Psoas muscle (tissue), 8 donors: ENCODE measurements around the gene CSAD. TPM values are rescaled to one million over a fixed set of nuclear protein-coding genes. Genes with fewer than 3 reads are reported as not detected.
A peak's percentile ranks its signal among the peaks of the same experiment; 100 is the strongest.

Experiments used
- ATAC-seq, 4 donors: fragments of 200-7000 bp; cut with Tn5 transposase; one replicate each; pipeline ENCODE4 v1.9.1; 2020; ENCODE audit warnings: moderate library complexity in 3 of 4, mild to moderate bottlenecking in 2 of 4
- DNase-seq, 2 donors: peaks; one replicate each; pipeline ENCODE4 v3.0.0-alpha.2; 2020
- H3K27ac ChIP-seq: fragments of 200-600 bp; one replicate; pipeline ENCODE4 v1.8.0; 2022
- H3K27me3 ChIP-seq, 3 donors: fragments of 200-600 bp in 1 of 3; one replicate each; pipeline versions ENCODE4 v1.6.1 to v1.8.0; 2013 to 2022; ENCODE audit warnings: low read length in 2 of 3, mild to moderate bottlenecking in 2 of 3, moderate library complexity in 1 of 3; ENCODE audit not compliant: insufficient read depth in 3 of 3
- H3K36me3 ChIP-seq, 2 donors: fragments of 200-600 bp in 1 of 2; one replicate each; pipeline versions ENCODE4 v1.6.1 to v1.8.0; 2013 to 2022; ENCODE audit warnings: low read depth in 1 of 2, mild to moderate bottlenecking in 1 of 2, moderate library complexity in 1 of 2; ENCODE audit not compliant: insufficient read depth in 1 of 2
- H3K4me1 ChIP-seq: fragments of 200-600 bp; one replicate; pipeline ENCODE4 v1.8.0; 2022
- H3K4me3 ChIP-seq: fragments of 200-600 bp; one replicate; pipeline ENCODE4 v1.8.0; 2022; ENCODE audit warnings: mild to moderate bottlenecking
- H3K9me3 ChIP-seq: fragments of 200-600 bp; one replicate; pipeline ENCODE4 v1.8.0; 2022
- CTCF ChIP-seq: fragments of 200-600 bp; IDR thresholded peaks from one replicate; pipeline ENCODE4 v1.8.0; 2022; ENCODE audit warnings: antibody characterized with exemption
- WGBS, 3 donors: extraction: QIAGEN DNeasy Blood & Tissue Kit; methylation state at CpG; one replicate each; pipeline versions ENCODE4 v1.1.6 to v1.1.7; 2013; 5-methylcytosine and 5-hydroxymethylcytosine counted together
- intact Hi-C, 2 donors: fragments of 100-400 bp; cut with DNase I; formaldehyde crosslinking; loops; one replicate each; pipeline versions ENCODE4 v1.11.0 to v1.14.2; 2022
- polyA plus RNA-seq, 3 donors: library from polyadenylated mRNA; stranded (reverse); fragments of 200-250 nt; gene quantifications; one replicate each; pipeline ENCODE4 v1.2.3, GENCODE V29; 2013
- total RNA-seq, 4 donors: library from RNA; stranded (reverse); fragmentation: NEBNext Ultra II Directional in 2 of 4; extraction: Animal tissue kit (Norgen Biotek cat#: 25700) in 2 of 4; gene quantifications; one replicate each; pipeline versions ENCODE4 v1.2.1 to v1.2.4, GENCODE V29; 2021 to 2023
- donor health status: healthy with polysubstance abuse.
- donor health status: DM: no; HTN: no; CAD: no; lungs with moderate emphysema.
- donor health status: Bipolar disorder and iron deficiency.
- donor health status: healthy.
- donor health status: DM: yes; HTN: yes; CAD: no.
- donor health status: DM: no; HTN: no; CAD: no.
- donor health status: DM: no; HTN: no; CAD: no.
- donor health status: DM: yes; HTN: yes; CAD: no.

The CSAD gene
- total and polyA plus RNA-seq, 7 donors = 3.9 to 7.8 (median 6.3) TPM

GRCh38 chr12:53227341-53227740 lies 46.6 kb upstream of the CSAD start:
- intact Hi-C loops = no loop called here
- WGBS, 3 donors = 92 to 95% (median 95%) methylated on average over 11 of the region's 11 CpGs
- no peak for TF ChIP-seq CTCF
- Histone ChIP-seq H3K4me3 (no peak overlapping the region), H3K9me3 (no peaks in the 10 kb centered on the region), H3K36me3 (no peaks in the 10 kb centered on the region), H3K4me1 (peaks cover 16% of the 10 kb centered on the region), H3K27me3 (peaks cover 0 to 11% (median 2%) of the 10 kb centered on the region in 3 donors), H3K27ac (no peak overlapping the region)
- DNase-seq (peak in 1 of 2 donors; percentile 23), ATAC-seq (no peak)

GRCh38 chr12:53226815-53227214 lies 46.1 kb upstream of the CSAD start:
- Histone ChIP-seq H3K27me3 (peaks cover 0 to 9% (median 1%) of the 10 kb centered on the region in 3 donors), H3K4me3 (no peak overlapping the region), H3K9me3 (no peaks in the 10 kb centered on the region), H3K36me3 (no peaks in the 10 kb centered on the region), H3K27ac (no peak overlapping the region), H3K4me1 (peaks cover 19% of the 10 kb centered on the region)
- no peak for TF ChIP-seq CTCF
- no peak for ATAC-seq
- 93 to 96% (median 95%) methylated on average over 4 of the region's 4 CpGs for WGBS, 3 donors
- intact Hi-C loops = no loop called here
- DNase-seq = peak in 1 of 2 donors; percentile 14

- H3K36me3 ChIP-seq = no peaks in the 10 kb centered on the region
- peaks cover 19% of the 10 kb centered on the region for H3K4me1 ChIP-seq
- peak in 1 of 2 donors; percentile 27 for DNase-seq
- H3K27ac ChIP-seq = no peak overlapping the region
- H3K27me3 ChIP-seq = no peaks in the 10 kb centered on the region
- TF ChIP-seq CTCF = no peak
- no peak overlapping the region for H3K4me3 ChIP-seq
- intact Hi-C loops = no loop called here
- H3K9me3 ChIP-seq = no peaks in the 10 kb centered on the region
- WGBS, 3 donors = 87 to 91% (median 90%) methylated on average over 8 to 10 of the region's 10 CpGs
- ATAC-seq = no peak
These were observed 45.1 kb upstream of the CSAD start for GRCh38 chr12:53225635-53226424.

GRCh38 chr12:53224897-53225634 lies 44.3 kb upstream of the CSAD start:
- Histone ChIP-seq H3K27me3 (no peaks in the 10 kb centered on the region), H3K9me3 (no peaks in the 10 kb centered on the region), H3K36me3 (no peaks in the 10 kb centered on the region), H3K4me3 (no peak overlapping the region), H3K4me1 (peaks cover 19% of the 10 kb centered on the region), H3K27ac (no peak overlapping the region)
- WGBS, 3 donors = 84 to 86% (median 86%) methylated on average over 10 of the region's 10 CpGs
- TF ChIP-seq CTCF = no peak
- ATAC-seq = no peak
- intact Hi-C loops = loop anchor here in 1 of 2 donors (5.0 kb wide), 1 partner anchor 227 kb away; the partner anchor contains the start of gene PCBP2
- DNase-seq = peak in 1 of 2 donors; percentile 20
